GM10248 (cell line): Measurements from ENCODE around the gene MCOLN1.

Source experiments
- CTCF ChIA-PET: fragments of 300-600 bp; sonication (Branson Sonifier 250); formaldehyde crosslinking; extraction: SDS; loops from one replicate; lab custom pipeline; 2021; ENCODE audit warnings: antibody characterized with exemption; lab: Yijun Ruan, JAX
- POLR2A ChIA-PET: fragments of 350-650 bp; sonication (Branson Sonifier 250); formaldehyde crosslinking; extraction: SDS; loops from one replicate; lab custom pipeline; 2020; ENCODE audit warnings: antibody characterized with exemption; lab: Yijun Ruan, JAX
- DNase-seq: peaks from one replicate; pipeline ENCODE4 v3.0.0; 2012; ENCODE audit errors: extremely low spot score
- CTCF ChIP-seq: IDR thresholded peaks from 2 replicates; pipeline ENCODE4 v1.5.1; 2012; ENCODE audit warnings: mild to moderate bottlenecking, low read depth; ENCODE audit errors: extremely low read depth, missing control alignments, control extremely low read depth

The MCOLN1 gene

GRCh38 chr19:7522923-7523667, 671 bp downstream of the MCOLN1 start:
- CTCF ChIA-PET = interaction anchor here (1.1 to 2.0 kb wide), 7 partner anchors 9 to 277 kb away, joined by 3 to 8 read pairs (median 4); a partner anchor contains a TSS
- POLR2A ChIA-PET = interaction anchor here (0.6 to 4.0 kb wide), 2 partner anchors 11 to 1803 kb away, joined by 9 to 16 read pairs; partner anchors contain the start of genes CATSPERD, LONP1 and PNPLA6
- TF ChIP-seq CTCF = no peak
- DNase-seq = no peak

DNA sequence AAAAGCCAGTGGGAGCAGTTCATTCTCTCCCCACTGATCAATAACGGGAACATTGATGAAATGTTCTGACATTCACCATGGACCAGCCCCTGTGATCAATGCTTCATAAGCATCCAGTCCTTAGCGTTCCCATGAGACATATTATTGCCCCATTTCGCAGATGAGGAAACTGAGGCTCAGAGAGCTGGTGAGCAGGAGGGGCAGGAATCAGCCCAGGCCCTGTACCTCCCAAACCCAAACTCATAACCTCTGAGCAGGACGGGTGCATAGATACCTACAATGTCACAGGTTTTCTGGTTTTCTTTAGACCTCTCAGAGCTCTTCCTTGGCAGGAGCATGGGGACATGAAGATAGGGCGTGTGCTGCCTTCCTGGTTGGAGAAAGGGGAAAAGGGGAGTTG, 2.1 kb downstream of the MCOLN1 start:
- no peak for DNase-seq
- ChIA-PET CTCF (no interaction called here), POLR2A (interaction anchor here (4.0 kb wide), 1 partner anchor 9 kb away, joined by 16 read pairs; the partner anchor contains the start of gene PNPLA6)
- TF ChIP-seq CTCF = no peak

GRCh38 chr19:7524992-7525739, 2.7 kb downstream of the MCOLN1 start:
- TF ChIP-seq CTCF = no peak
- ChIA-PET POLR2A (interaction anchor here (4.0 kb wide), 1 partner anchor 9 kb away, joined by 16 read pairs; the partner anchor contains the start of gene PNPLA6), CTCF (no interaction called here)
- DNase-seq = no peak

DNA sequence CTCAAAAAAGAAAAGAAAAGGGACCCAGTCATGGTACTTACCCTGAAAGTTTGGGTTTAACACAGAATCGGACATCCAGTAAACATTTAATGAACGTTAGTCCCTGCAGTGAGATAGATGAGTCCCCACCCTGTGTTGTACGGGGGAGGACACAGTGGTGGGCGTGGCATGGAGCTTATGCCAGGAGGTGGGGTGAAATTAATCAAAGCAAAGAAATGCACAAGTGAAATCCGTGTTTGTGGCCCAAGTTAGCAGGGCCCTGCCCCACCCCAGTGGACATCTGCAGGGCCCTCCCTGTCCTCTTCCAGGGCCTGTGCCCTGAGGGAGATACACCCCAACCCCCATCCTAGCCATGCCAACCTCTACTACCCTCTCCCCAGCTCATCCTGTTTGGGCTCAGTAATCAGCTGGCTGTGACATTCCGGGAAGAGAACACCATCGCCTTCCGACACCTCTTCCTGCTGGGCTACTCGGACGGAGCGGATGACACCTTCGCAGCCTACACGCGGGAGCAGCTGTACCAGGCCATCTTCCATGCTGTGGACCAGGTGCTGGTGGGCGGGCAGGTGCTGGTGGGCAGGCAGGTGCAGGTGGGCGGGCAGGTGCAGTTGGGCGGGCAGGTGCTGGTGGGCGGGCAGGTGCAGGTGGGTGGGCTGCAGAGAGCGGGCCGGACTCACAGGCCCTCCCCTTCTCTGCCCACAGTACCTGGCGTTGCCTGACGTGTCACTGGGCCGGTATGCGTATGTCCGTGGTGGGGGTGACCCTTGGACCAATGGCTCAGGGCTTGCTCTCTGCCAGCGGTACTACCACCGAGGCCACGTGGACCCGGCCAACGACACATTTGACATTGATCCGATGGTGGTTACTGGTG, 3.9 kb downstream of the MCOLN1 start:
- POLR2A ChIA-PET = no interaction called here
- no peak for TF ChIP-seq CTCF
- no peak for DNase-seq
- CTCF ChIA-PET = no interaction called here

- POLR2A ChIA-PET = no interaction called here
- DNase-seq = no peak
- CTCF ChIA-PET = no interaction called here
- no peak for TF ChIP-seq CTCF
Observed at GRCh38 chr19:7527516-7528191, 5.2 kb downstream of the MCOLN1 start.

DNA sequence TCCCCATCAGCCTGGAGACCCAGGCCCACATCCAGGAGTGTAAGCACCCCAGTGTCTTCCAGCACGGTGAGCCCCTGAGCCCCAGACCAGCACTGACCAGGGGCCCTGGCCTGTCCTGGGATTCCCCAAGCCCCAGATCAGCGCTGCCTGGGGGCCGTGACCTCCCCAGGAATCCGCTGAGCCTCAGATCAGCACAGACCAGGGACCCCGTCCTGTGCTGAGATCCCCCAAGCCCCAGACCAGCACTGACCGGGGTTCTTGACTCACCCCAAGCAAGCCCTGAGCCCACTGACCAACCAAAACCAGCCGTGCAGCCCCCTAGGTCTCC, 5.7 kb downstream of the MCOLN1 start:
- no peak for DNase-seq
- TF ChIP-seq CTCF = no peak
- ChIA-PET CTCF (no interaction called here), POLR2A (no interaction called here)
